GM21786 (cell line): ENCODE results near the gene TNFRSF9.

Source experiments
- ATAC-seq: cut with Tn5 transposase; IDR thresholded peaks from one replicate; pipeline ENCODE4 v1.9.1; 2021; ENCODE audit not compliant: unreplicated experiment

The TNFRSF9 gene

GRCh38 chr1:7878027-7878426 lies 62.6 kb downstream of the TNFRSF9 start:
- ATAC-seq: no peak

GRCh38 chr1:7873801-7874795 lies 66.5 kb downstream of the TNFRSF9 start:
- ATAC-seq: no peak

GRCh38 chr1:7871136-7871535 lies 69.5 kb downstream of the TNFRSF9 start:
- ATAC-seq: no peak

- no peak for ATAC-seq
Observed at GRCh38 chr1:7869136-7869920, 71.3 kb downstream of the TNFRSF9 start.

- ATAC-seq: no peak
Observed at GRCh38 chr1:7868070-7868780, 72.4 kb downstream of the TNFRSF9 start.

GRCh38 chr1:7865978-7866377 lies 74.7 kb downstream of the TNFRSF9 start:
- ATAC-seq: no peak
